Measurements from ENCODE around the gene KHSRP.

GRCh38 chr19:6374161-6374709 is 50.4 kb downstream of the KHSRP start:
- TF ChIP-seq CTCF (IDR thresholded peaks at IDR 0.05; ENCODE audit: low read length) = no peak
- TF ChIP-seq EZH2 (IDR thresholded peaks at IDR 0.05; ENCODE audit: borderline replicate concordance, low read length) = no peak
